Measurements from ENCODE around the gene SMCO3. TPM values are rescaled to one million over a fixed set of nuclear protein-coding genes. Genes with fewer than 3 reads are reported as not detected.

SMCO3 gene
- total RNA-seq, 2 experiments from 2014 or later = not detected

DNA sequence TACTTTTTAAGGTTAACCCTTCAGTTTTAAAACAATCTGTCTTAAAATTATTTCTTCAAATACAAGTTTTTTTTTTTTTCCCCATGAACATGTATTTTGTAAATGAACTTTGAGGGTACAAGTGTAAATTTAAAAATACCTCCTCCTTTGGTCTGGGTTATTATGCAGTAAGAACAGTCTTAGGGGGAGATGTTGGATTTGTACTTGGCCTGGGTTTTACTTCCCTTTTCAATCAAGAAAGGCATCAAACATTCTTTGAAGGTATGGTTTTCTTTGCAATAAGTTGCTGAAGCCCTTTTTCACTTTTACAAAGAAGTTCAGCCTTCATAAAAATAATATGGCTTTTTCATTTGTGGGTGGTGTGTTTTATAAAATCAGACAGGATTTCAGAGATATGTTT lies 31.2 kb downstream of the SMCO3 start:
- Mint-ChIP-seq H3K27me3 (no peaks in the 10 kb centered on the region), H3K4me3 (no peak overlapping the region), H3K27ac (no peak overlapping the region), H3K9me3 (no peaks in the 10 kb centered on the region), H3K4me1 (ENCODE audit: low read depth) (peaks cover 7% of the 10 kb centered on the region), H3K36me3 (ENCODE audit: low read depth) (peaks cover 32% of the 10 kb centered on the region)
- Histone ChIP-seq H3K9me3 (ENCODE audit: control insufficient read depth in 1 of 2, insufficient read depth in 1 of 2, low read length in 2 of 2) (no peaks in the 10 kb centered on the region), H3K27me3 (ENCODE audit: control insufficient read depth in 1 of 2, insufficient read depth in 2 of 2, low read length in 2 of 2) (no peaks in the 10 kb centered on the region), H3K4me3 (ENCODE audit: low read length) (no peak overlapping the region), H3K27ac (ENCODE audit: low read depth in 1 of 2, low read length in 2 of 2) (no peak overlapping the region), H3K36me3 (ENCODE audit: insufficient read depth, low read length) (peaks cover 32% of the 10 kb centered on the region), H3K4me1 (ENCODE audit: insufficient read depth, low read length) (no peaks in the 10 kb centered on the region)
- ATAC-seq (ENCODE audit: poor library complexity) = no peak
- ChIA-PET POLR2A (interaction anchor here (1.0 to 8.0 kb wide), 2 partner anchors 11 to 19 kb away, joined by 5 to 114 read pairs; a partner anchor contains a TSS), CTCF (interaction anchor here (1.7 kb wide), 1 partner anchor 13 kb away, joined by 5 read pairs; no protein-coding TSS in a partner anchor)
- no peak for DNase-seq
- TF ChIP-seq, protein P1, sequence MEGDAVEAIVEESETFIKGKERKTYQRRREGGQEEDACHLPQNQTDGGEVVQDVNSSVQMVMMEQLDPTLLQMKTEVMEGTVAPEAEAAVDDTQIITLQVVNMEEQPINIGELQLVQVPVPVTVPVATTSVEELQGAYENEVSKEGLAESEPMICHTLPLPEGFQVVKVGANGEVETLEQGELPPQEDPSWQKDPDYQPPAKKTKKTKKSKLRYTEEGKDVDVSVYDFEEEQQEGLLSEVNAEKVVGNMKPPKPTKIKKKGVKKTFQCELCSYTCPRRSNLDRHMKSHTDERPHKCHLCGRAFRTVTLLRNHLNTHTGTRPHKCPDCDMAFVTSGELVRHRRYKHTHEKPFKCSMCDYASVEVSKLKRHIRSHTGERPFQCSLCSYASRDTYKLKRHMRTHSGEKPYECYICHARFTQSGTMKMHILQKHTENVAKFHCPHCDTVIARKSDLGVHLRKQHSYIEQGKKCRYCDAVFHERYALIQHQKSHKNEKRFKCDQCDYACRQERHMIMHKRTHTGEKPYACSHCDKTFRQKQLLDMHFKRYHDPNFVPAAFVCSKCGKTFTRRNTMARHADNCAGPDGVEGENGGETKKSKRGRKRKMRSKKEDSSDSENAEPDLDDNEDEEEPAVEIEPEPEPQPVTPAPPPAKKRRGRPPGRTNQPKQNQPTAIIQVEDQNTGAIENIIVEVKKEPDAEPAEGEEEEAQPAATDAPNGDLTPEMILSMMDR (IDR thresholded peaks at IDR 0.05) = no peak
- intact Hi-C loops (cut with DNase I, micrococcal nuclease) = no loop called here

DNA sequence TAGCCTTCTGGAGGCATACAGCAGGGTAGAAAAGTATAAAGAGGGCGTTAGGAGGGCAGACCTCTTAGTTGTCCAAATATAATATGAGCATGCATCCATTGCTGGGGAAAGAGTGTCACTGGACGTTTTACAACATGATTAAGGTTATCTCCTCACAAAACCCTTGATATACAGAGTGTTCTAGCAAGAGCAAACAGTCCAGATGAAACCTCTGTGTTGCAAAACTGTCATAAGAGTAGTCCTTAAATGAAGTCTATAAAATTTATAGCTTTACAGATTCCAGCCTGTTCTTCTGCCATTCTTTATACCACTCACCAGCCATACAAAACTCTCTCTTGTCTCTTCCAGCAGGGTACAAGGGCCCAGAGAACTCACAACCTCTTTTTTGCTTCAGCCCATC lies 32.4 kb downstream of the SMCO3 start:
- DNase-seq (no peak), ATAC-seq (ENCODE audit: poor library complexity) (no peak)
- TF ChIP-seq, protein P1 (IDR thresholded peaks at IDR 0.05) = no peak
- Histone ChIP-seq H3K27me3 (ENCODE audit: control insufficient read depth in 1 of 2, insufficient read depth in 2 of 2, low read length in 2 of 2) (no peaks in the 10 kb centered on the region), H3K9me3 (ENCODE audit: control insufficient read depth in 1 of 2, insufficient read depth in 1 of 2, low read length in 2 of 2) (no peaks in the 10 kb centered on the region), H3K36me3 (ENCODE audit: insufficient read depth, low read length) (peaks cover 21% of the 10 kb centered on the region), H3K27ac (ENCODE audit: low read depth in 1 of 2, low read length in 2 of 2) (no peak overlapping the region), H3K4me1 (ENCODE audit: insufficient read depth, low read length) (no peaks in the 10 kb centered on the region), H3K4me3 (ENCODE audit: low read length) (no peak overlapping the region)
- Mint-ChIP-seq H3K4me1 (ENCODE audit: low read depth) (peaks cover 12% of the 10 kb centered on the region), H3K9me3 (no peaks in the 10 kb centered on the region), H3K4me3 (no peak overlapping the region), H3K27me3 (no peaks in the 10 kb centered on the region), H3K27ac (no peak overlapping the region), H3K36me3 (ENCODE audit: low read depth) (peaks cover 20% of the 10 kb centered on the region)
- CTCF ChIA-PET = interaction anchor here (1.7 kb wide), 1 partner anchor 12 kb away, joined by 5 read pairs; no protein-coding TSS in a partner anchor
- intact Hi-C loops (cut with DNase I, micrococcal nuclease) = no loop called here
- POLR2A ChIA-PET = interaction anchor here (8.0 kb wide), 1 partner anchor 10 kb away, joined by 114 read pairs; a partner anchor contains a TSS

DNA sequence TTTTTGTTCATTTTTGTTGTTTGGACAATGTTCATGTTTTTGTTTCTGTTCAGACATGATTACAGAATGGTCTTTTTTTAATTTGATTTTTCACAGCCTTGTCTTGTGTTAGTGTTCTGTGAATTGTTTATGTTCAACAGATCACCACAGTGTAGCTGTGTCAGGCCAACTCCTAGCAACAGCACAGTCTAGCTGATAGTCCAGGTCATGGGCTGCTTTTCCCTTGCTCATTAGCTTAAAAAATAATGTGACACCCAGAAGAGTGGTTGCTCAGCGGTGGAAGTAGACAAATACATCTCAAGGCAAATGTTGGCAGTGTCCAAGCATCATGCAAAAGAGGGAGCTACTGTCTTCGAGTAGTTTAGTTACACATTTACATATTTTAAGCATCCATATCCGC lies 33.1 kb downstream of the SMCO3 start:
- DNase-seq (no peak), ATAC-seq (ENCODE audit: poor library complexity) (no peak)
- H3K4me1 Mint-ChIP-seq (ENCODE audit: low read depth) = peaks cover 19% of the 10 kb centered on the region
- Histone ChIP-seq H3K4me1 (ENCODE audit: insufficient read depth, low read length) (no peaks in the 10 kb centered on the region), H3K9me3 (ENCODE audit: control insufficient read depth in 1 of 2, insufficient read depth in 1 of 2, low read length in 2 of 2) (no peaks in the 10 kb centered on the region), H3K36me3 (ENCODE audit: insufficient read depth, low read length) (peaks cover 14% of the 10 kb centered on the region), H3K27me3 (ENCODE audit: control insufficient read depth in 1 of 2, insufficient read depth in 2 of 2, low read length in 2 of 2) (no peaks in the 10 kb centered on the region), H3K4me3 (ENCODE audit: low read length) (no peak overlapping the region), H3K27ac (ENCODE audit: low read depth in 1 of 2, low read length in 2 of 2) (no peak overlapping the region)
- intact Hi-C loops (cut with DNase I, micrococcal nuclease) = no loop called here
- H3K36me3 Mint-ChIP-seq (ENCODE audit: low read depth) = peaks cover 13% of the 10 kb centered on the region
- no peak overlapping the region for H3K27ac Mint-ChIP-seq
- no peak overlapping the region for H3K4me3 Mint-ChIP-seq
- no peaks in the 10 kb centered on the region for H3K27me3 Mint-ChIP-seq
- H3K9me3 Mint-ChIP-seq = no peaks in the 10 kb centered on the region
- TF ChIP-seq, protein P1 (IDR thresholded peaks at IDR 0.05) = no peak
- ChIA-PET POLR2A (interaction anchor here (8.0 kb wide), 1 partner anchor 9 kb away, joined by 114 read pairs; a partner anchor contains a TSS), CTCF (interaction anchor here (1.7 kb wide), 1 partner anchor 11 kb away, joined by 5 read pairs; no protein-coding TSS in a partner anchor)
